ENCODE results near the gene TNK2.

DNA sequence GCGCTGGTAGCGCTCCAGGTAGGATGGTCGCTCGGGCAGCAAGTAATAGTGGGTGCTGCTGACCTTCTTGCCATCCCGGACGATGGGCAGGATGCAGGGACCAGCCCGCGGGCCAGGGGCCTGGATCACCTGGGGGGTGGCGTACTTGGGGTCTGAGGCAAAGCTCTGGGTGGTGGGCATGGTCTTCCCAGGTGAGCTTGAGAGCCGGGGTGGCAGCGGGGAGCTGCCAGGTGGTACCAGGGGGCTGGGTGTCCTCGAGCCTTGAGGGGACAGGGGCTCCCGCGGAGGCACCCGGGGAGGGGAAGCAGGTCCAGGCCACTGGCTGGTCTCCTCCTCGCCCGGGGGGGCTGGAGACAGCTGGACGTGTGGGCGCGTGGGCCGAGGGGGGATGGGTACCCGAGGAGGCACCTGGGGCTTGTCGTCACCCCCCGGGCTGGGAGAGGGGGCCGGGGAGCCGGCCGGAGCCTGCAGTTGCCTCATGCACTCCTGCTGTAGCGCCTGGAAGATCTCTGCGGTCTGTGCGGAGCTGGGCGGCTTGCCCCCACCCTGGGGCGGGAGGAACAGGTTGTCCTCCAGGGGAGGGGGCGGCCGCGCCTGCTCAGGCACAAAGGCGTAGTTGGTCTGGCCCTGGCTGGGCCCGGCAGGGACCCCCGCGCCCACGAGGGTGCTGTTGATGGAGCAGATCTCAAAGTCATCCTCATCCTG is 40.6 kb downstream of the TNK2 start:
- TF ChIP-seq CTCF (IDR thresholded peaks at IDR 0.05): no peak
- TF ChIP-seq TCF7L2 (IDR thresholded peaks at IDR 0.05; ENCODE audit: low read depth, low read length): no peak

Measured in Panc1 (cell line).